Neuronal stem cell (in vitro differentiated cells): ENCODE measurements around the gene ADAT3.

Experiments used
- DNase-seq: peaks from one replicate; pipeline ENCODE4 v3.0.0-alpha.2; 2013; ENCODE audit warnings: low spot score
- H2AFZ ChIP-seq: one replicate; pipeline ENCODE4 v1.6.1; 2013; ENCODE audit warnings: mild to moderate bottlenecking, low read length, inconsistent platforms
- H2AK5ac ChIP-seq: 2 replicates; pipeline ENCODE4 v1.6.1; 2013; ENCODE audit warnings: low read depth, mild to moderate bottlenecking, inconsistent platforms, low read length, moderate library complexity, mixed read lengths
- H2BK120ac ChIP-seq: 2 replicates; pipeline ENCODE4 v1.6.1; 2013; ENCODE audit warnings: low read depth, mild to moderate bottlenecking, inconsistent platforms, low read length, moderate library complexity, mixed read lengths
- H2BK12ac ChIP-seq: one replicate; pipeline ENCODE4 v1.6.1; 2013; ENCODE audit warnings: low read length, inconsistent platforms
- H2BK15ac ChIP-seq: 2 replicates; pipeline ENCODE4 v1.6.1; 2013; ENCODE audit warnings: mild to moderate bottlenecking, low read length, inconsistent platforms, mixed read lengths
- H2BK5ac ChIP-seq: one replicate; pipeline ENCODE4 v1.6.1; 2013; ENCODE audit warnings: inconsistent platforms, mild to moderate bottlenecking, low read length, moderate library complexity
- H3K14ac ChIP-seq: one replicate; pipeline ENCODE4 v1.6.1; 2013; ENCODE audit warnings: low read length, inconsistent platforms
- H3K18ac ChIP-seq: 2 replicates; pipeline ENCODE4 v1.6.1; 2013; ENCODE audit warnings: low read length, inconsistent platforms
- H3K23ac ChIP-seq: 2 replicates; pipeline ENCODE4 v1.6.1; 2013; ENCODE audit warnings: low read depth, mild to moderate bottlenecking, mixed read lengths, low read length, inconsistent platforms; ENCODE audit not compliant: poor library complexity
- H3K27ac ChIP-seq: replicated peaks from 3 replicates; pipeline ENCODE4 v1.5.1; 2013; ENCODE audit warnings: low read length, inconsistent platforms
- H3K27me3 ChIP-seq, 3 experiments: 2 replicates each; pipeline ENCODE4 v1.6.1; 2013; ENCODE audit warnings: low read length in 3 of 3, mild to moderate bottlenecking in 2 of 3, inconsistent platforms in 1 of 3, low read depth in 1 of 3, mixed read lengths in 1 of 3, moderate library complexity in 1 of 3; ENCODE audit not compliant: control insufficient read depth in 3 of 3, insufficient read depth in 3 of 3
- H3K36me3 ChIP-seq, 2 donors: replicated peaks in 1 of 2; 2 replicates each; pipeline ENCODE4 v1.6.1; 2013; ENCODE audit warnings: low read length in 2 of 2; ENCODE audit not compliant: control insufficient read depth in 2 of 2, insufficient read depth in 2 of 2
- H3K4ac ChIP-seq: 2 replicates; pipeline ENCODE4 v1.6.1; 2013; ENCODE audit warnings: inconsistent platforms, mild to moderate bottlenecking, low read length, moderate library complexity
- H3K4me1 ChIP-seq, 2 donors: 1 replicate in 1 of 2; 2 replicates in 1 of 2; pipeline ENCODE4 v1.6.1; 2013; ENCODE audit warnings: low read length in 2 of 2, low read depth in 1 of 2; ENCODE audit not compliant: control insufficient read depth in 2 of 2, insufficient read depth in 1 of 2
- H3K4me2 ChIP-seq: one replicate; pipeline ENCODE4 v1.6.1; 2013; ENCODE audit warnings: mild to moderate bottlenecking, low read length, inconsistent platforms; ENCODE audit not compliant: insufficient read depth, poor library complexity, severe bottlenecking
- H3K4me3 ChIP-seq, 2 donors: 2 replicates each; pipeline ENCODE4 v1.5.1; 2013; ENCODE audit warnings: low read length in 2 of 2, mild to moderate bottlenecking in 2 of 2, inconsistent platforms in 1 of 2, moderate library complexity in 1 of 2
- H3K79me1 ChIP-seq: one replicate; pipeline ENCODE4 v1.6.1; 2013; ENCODE audit warnings: low read depth, mild to moderate bottlenecking, inconsistent platforms, low read length, moderate library complexity
- H3K9ac ChIP-seq: one replicate; pipeline ENCODE4 v1.6.1; 2013; ENCODE audit warnings: mild to moderate bottlenecking, low read depth, low read length, inconsistent platforms; ENCODE audit not compliant: poor library complexity
- H3K9me3 ChIP-seq, 2 donors: replicated peaks in 1 of 2; 2 replicates each; pipeline versions ENCODE3 to v1.6.1; 2013; ENCODE audit warnings: low read length in 2 of 2, mild to moderate bottlenecking in 2 of 2, inconsistent platforms in 1 of 2, low read depth in 1 of 2, mixed read lengths in 1 of 2, moderate library complexity in 1 of 2; ENCODE audit not compliant: control insufficient read depth in 2 of 2, insufficient read depth in 1 of 2
- H4K8ac ChIP-seq: one replicate; pipeline ENCODE4 v1.6.1; 2013; ENCODE audit warnings: low read depth, mild to moderate bottlenecking, inconsistent platforms, low read length, moderate library complexity
- H4K91ac ChIP-seq: one replicate; pipeline ENCODE4 v1.6.1; 2013; ENCODE audit warnings: low read length, low read depth, mild to moderate bottlenecking, inconsistent platforms; ENCODE audit not compliant: poor library complexity
- WGBS, 2 donors: extraction: QIAGEN DNeasy Blood & Tissue Kit; methylation state at CpG; one replicate each; pipeline ENCODE4 v1.1.7; 2013; ENCODE audit warnings: missing lambda C conversion rate in 2 of 2, mixed read lengths in 1 of 2; ENCODE audit not compliant: insufficient read length in 2 of 2, insufficient replicate concordance in 1 of 2; ENCODE audit errors: extremely low coverage in 2 of 2; 5-methylcytosine and 5-hydroxymethylcytosine counted together

ADAT3 gene

DNA sequence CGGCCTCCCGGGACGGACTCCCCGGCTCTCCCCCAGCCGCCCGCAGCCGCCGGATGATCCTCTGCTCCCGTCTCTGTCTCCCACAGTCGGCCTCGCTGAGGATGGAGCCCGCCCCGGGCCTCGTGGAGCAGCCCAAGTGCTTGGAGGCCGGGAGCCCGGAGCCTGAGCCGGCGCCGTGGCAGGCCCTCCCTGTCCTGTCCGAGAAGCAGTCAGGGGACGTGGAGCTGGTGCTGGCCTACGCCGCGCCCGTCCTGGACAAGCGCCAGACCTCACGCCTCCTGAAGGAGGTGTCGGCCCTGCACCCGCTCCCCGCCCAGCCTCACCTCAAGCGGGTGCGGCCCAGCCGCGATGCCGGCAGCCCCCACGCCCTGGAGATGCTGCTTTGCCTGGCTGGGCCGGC lies 6.8 kb downstream of the ADAT3 start:
- H3K79me1 ChIP-seq: peaks cover 50% of the 10 kb centered on the region
- H3K4me1 ChIP-seq: no peaks in the 10 kb centered on the region
- H2BK12ac ChIP-seq: peak overlapping the region; percentile 3
- no peak overlapping the region for H3K14ac ChIP-seq
- no peak overlapping the region for H2AFZ ChIP-seq
- no peaks in the 10 kb centered on the region for H3K27me3 ChIP-seq
- H2BK15ac ChIP-seq: no peak overlapping the region
- peak overlapping the region; percentile 48 for H3K18ac ChIP-seq
- DNase-seq: no peak
- no CpG with 5 or more reads among the region's 37 CpGs for WGBS, 2 donors
- H4K8ac ChIP-seq: no peak overlapping the region
- no peak overlapping the region for H3K27ac ChIP-seq
- H3K4ac ChIP-seq: no peak overlapping the region
- no peak overlapping the region for H2BK120ac ChIP-seq
- peaks cover 28 to 72% of the 10 kb centered on the region in 2 donors for H3K36me3 ChIP-seq
- H2BK5ac ChIP-seq: no peak overlapping the region
- no peak overlapping the region for H2AK5ac ChIP-seq
- H3K4me3 ChIP-seq: no peak overlapping the region
- no peak overlapping the region for H3K9ac ChIP-seq
- peaks cover 0 to 5% of the 10 kb centered on the region in 2 donors for H3K9me3 ChIP-seq
- no peak overlapping the region for H3K23ac ChIP-seq
- no peak overlapping the region for H3K4me2 ChIP-seq
- H4K91ac ChIP-seq: no peak overlapping the region

GRCh38 chr19:1912760-1913505 lies 7.7 kb downstream of the ADAT3 start:
- Histone ChIP-seq H3K9me3 (peaks cover 0 to 5% of the 10 kb centered on the region in 2 donors), H2AK5ac (no peak overlapping the region), H4K91ac (no peak overlapping the region), H3K9ac (no peak overlapping the region), H3K18ac (peak overlapping the region; percentile 48), H2BK5ac (no peak overlapping the region), H3K27ac (no peak overlapping the region), H2BK15ac (no peak overlapping the region), H3K79me1 (peaks cover 41% of the 10 kb centered on the region), H4K8ac (no peak overlapping the region), H3K23ac (peak overlapping the region; percentile 65), H3K4me1 (no peaks in the 10 kb centered on the region), H2BK12ac (peak overlapping the region; percentile 73), H3K4me3 (no peak overlapping the region), H2BK120ac (no peak overlapping the region), H3K14ac (peak overlapping the region; percentile 56), H3K36me3 (peaks cover 29 to 72% of the 10 kb centered on the region in 2 donors), H3K4ac (peak overlapping the region; percentile 37), H2AFZ (no peak overlapping the region), H3K4me2 (no peak overlapping the region), H3K27me3 (no peaks in the 10 kb centered on the region)
- WGBS, 2 donors: no CpG with 5 or more reads among the region's 77 CpGs
- DNase-seq: no peak

GRCh38 chr19:1913781-1914577 lies 8.8 kb downstream of the ADAT3 start:
- H3K4ac ChIP-seq: no peak overlapping the region
- no peaks in the 10 kb centered on the region for H3K27me3 ChIP-seq
- H4K8ac ChIP-seq: peak overlapping the region; percentile 17
- no peak for DNase-seq
- H3K4me2 ChIP-seq: no peak overlapping the region
- no peaks in the 10 kb centered on the region for H3K4me1 ChIP-seq
- no peak overlapping the region for H2BK12ac ChIP-seq
- peak overlapping the region; percentile 89 for H3K14ac ChIP-seq
- H2BK120ac ChIP-seq: no peak overlapping the region
- no peak overlapping the region for H3K4me3 ChIP-seq
- H2BK5ac ChIP-seq: peak overlapping the region; percentile 77
- peaks cover 37 to 74% of the 10 kb centered on the region in 2 donors for H3K36me3 ChIP-seq
- peak overlapping the region; percentile 86 for H3K23ac ChIP-seq
- no peak overlapping the region for H3K18ac ChIP-seq
- peaks cover 36% of the 10 kb centered on the region for H3K79me1 ChIP-seq
- no peak overlapping the region for H2BK15ac ChIP-seq
- no peak overlapping the region for H2AFZ ChIP-seq
- H2AK5ac ChIP-seq: no peak overlapping the region
- no peak overlapping the region for H3K27ac ChIP-seq
- H3K9ac ChIP-seq: peak overlapping the region; percentile 21
- peaks cover 0 to 5% of the 10 kb centered on the region in 2 donors for H3K9me3 ChIP-seq
- WGBS, 2 donors: no CpG with 5 or more reads among the region's 23 CpGs
- no peak overlapping the region for H4K91ac ChIP-seq

DNA sequence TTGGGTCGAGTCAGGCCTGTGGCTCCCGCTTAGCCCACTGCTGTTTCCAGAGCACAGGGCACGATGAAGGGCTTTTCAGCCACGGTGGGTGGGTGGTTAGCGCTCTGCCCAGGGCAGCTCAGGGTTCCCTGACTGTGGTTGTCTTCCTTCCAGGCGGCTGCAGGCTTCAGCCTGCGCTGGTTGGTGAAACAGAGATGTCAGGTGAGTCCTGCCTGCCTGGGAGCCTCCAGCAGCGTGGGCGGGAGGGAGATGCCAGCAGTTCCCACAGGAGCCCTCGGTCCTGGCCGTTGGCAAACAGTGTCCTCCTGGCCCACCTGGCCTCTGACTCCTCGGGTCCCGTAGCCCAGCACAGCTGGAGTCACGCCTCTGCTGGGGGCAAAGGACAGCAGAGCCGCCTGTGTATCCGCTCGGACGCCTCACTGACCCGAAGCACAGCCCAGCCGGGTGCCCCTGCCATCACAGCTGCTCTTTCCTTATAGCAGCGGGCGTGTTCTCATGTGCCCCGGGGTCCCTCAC lies 9.7 kb downstream of the ADAT3 start:
- Histone ChIP-seq H3K79me1 (peaks cover 28% of the 10 kb centered on the region), H3K36me3 (peaks cover 38 to 73% of the 10 kb centered on the region in 2 donors), H4K91ac (peak overlapping the region; percentile 26), H2BK5ac (no peak overlapping the region), H4K8ac (no peak overlapping the region), H3K9ac (no peak overlapping the region), H3K23ac (no peak overlapping the region), H3K18ac (peak overlapping the region; percentile 24), H3K4ac (no peak overlapping the region), H3K4me1 (no peaks in the 10 kb centered on the region), H3K9me3 (peaks cover 0 to 3% of the 10 kb centered on the region in 2 donors), H3K4me3 (no peak overlapping the region), H2AFZ (no peak overlapping the region), H2AK5ac (no peak overlapping the region), H3K14ac (no peak overlapping the region), H2BK120ac (no peak overlapping the region), H2BK15ac (no peak overlapping the region), H3K4me2 (no peak overlapping the region), H3K27ac (no peak overlapping the region), H2BK12ac (no peak overlapping the region), H3K27me3 (no peaks in the 10 kb centered on the region)
- WGBS, 2 donors: no CpG with 5 or more reads among the region's 23 CpGs
- DNase-seq: no peak
